Stimulated activated CD8-positive, alpha-beta memory T cell treated with anti-CD3 and anti-CD28 coated beads, Interleukin-2, amount 100 ng/mL, for 1 hour (primary cell): ENCODE measurements around the gene C3AR1.
"Not testable (repeated sequence)": the region's sequence is repeated elsewhere in the genome, so short reads cannot be mapped to it uniquely, and the experiment has no call there.

ENCODE experiments used
- DNase-seq, 2 donors: peaks; one replicate each; pipeline ENCODE4 v3.0.0-alpha.2; 2020; ENCODE audit warnings: low read depth in 2 of 2

Gene C3AR1

GRCh38 chr12:8065991-8066594 lies at the start of gene C3AR1:
TSS of gene C3AR1 (minus strand) at chr12:8066359. CDS start at chr12:8060185, 6,174 bp downstream.
- DNase-seq: peak in 1 of 2 donors; percentile 7

GRCh38 chr12:8113117-8113516 lies 47.0 kb upstream of the C3AR1 start:
- DNase-seq: not testable (repeated sequence)

GRCh38 chr12:8108808-8109398 lies 42.7 kb upstream of the C3AR1 start:
- peak; percentile 61 to 63 for DNase-seq

- no peak for DNase-seq
Measured at GRCh38 chr12:8099235-8099634, 33.1 kb upstream of the C3AR1 start.

GRCh38 chr12:8096281-8096915 lies 30.2 kb upstream of the C3AR1 start:
- DNase-seq: no peak

GRCh38 chr12:8093291-8093690 lies 27.1 kb upstream of the C3AR1 start:
- no peak for DNase-seq

GRCh38 chr12:8089716-8090115 lies 23.6 kb upstream of the C3AR1 start:
- no peak for DNase-seq

- DNase-seq: not testable (repeated sequence)
Measured at GRCh38 chr12:8089277-8089676, 23.1 kb upstream of the C3AR1 start.

- DNase-seq: no peak
Measured at GRCh38 chr12:8088574-8088973, 22.4 kb upstream of the C3AR1 start.

- DNase-seq: no peak
Measured at GRCh38 chr12:8087666-8088065, 21.5 kb upstream of the C3AR1 start.

- DNase-seq: not testable (repeated sequence)
Measured at GRCh38 chr12:8084351-8084750, 18.2 kb upstream of the C3AR1 start.

- no peak for DNase-seq
Measured at GRCh38 chr12:8082808-8083100, 16.6 kb upstream of the C3AR1 start.

- no peak for DNase-seq
Measured at GRCh38 chr12:8081251-8081920, 15.2 kb upstream of the C3AR1 start.

- no peak for DNase-seq
Measured at GRCh38 chr12:8080120-8080519, 14.0 kb upstream of the C3AR1 start.

- DNase-seq: no peak
Measured at GRCh38 chr12:8078916-8079315, 12.8 kb upstream of the C3AR1 start.

GRCh38 chr12:8078398-8078797 lies 12.2 kb upstream of the C3AR1 start:
- DNase-seq: peak; percentile 14 to 40

GRCh38 chr12:8077207-8077606 lies 11.0 kb upstream of the C3AR1 start:
- DNase-seq: no peak

GRCh38 chr12:8076366-8076765 lies 10.2 kb upstream of the C3AR1 start:
- DNase-seq: no peak

- no peak for DNase-seq
Measured at GRCh38 chr12:8075935-8076334, 9.8 kb upstream of the C3AR1 start.

GRCh38 chr12:8071820-8072219 lies 5.7 kb upstream of the C3AR1 start:
- not testable (repeated sequence) for DNase-seq

- no peak for DNase-seq
Measured at GRCh38 chr12:8069582-8069981, 3.4 kb upstream of the C3AR1 start.

- DNase-seq: no peak
Measured at GRCh38 chr12:8064131-8064530, 2.0 kb downstream of the C3AR1 start.

- DNase-seq: no peak
Measured at GRCh38 chr12:8058506-8058905, 7.7 kb downstream of the C3AR1 start.
